Activated CD8-positive, alpha-beta T cell treated with anti-CD3 and anti-CD28 coated beads, Interleukin-2, amount 10 ng/mL, durations not matched to agents 7 days and 5 days (primary cell): ENCODE measurements around the gene SMO. TPM values are rescaled to one million over a fixed set of nuclear protein-coding genes. Genes with fewer than 3 reads are reported as not detected.

ENCODE experiments used
- ATAC-seq: fragments of 150-1000 bp; cut with Tn5 transposase; one replicate; pipeline ENCODE4 v1.10.0; 2021; ENCODE audit warnings: moderate library complexity
- CTCF ChIA-PET: fragments of 350-600 bp; sonication (Branson Sonifier 250); formaldehyde crosslinking; loops from one replicate; lab custom pipeline; 2021; ENCODE audit warnings: antibody characterized with exemption; lab: Charles Lee
- POLR2A ChIA-PET: fragments of 350-600 bp; sonication (Branson Sonifier 250); formaldehyde crosslinking; loops from one replicate; lab custom pipeline; 2021; ENCODE audit warnings: antibody characterized with exemption; lab: Charles Lee
- DNase-seq: peaks from one replicate; pipeline ENCODE4 v3.0.0-alpha.2; 2020
- H3K27ac Mint-ChIP-seq: one replicate; pipeline ENCODE4 v1.8.0; 2021; ENCODE audit warnings: mild to moderate bottlenecking, mixed read lengths
- H3K27me3 Mint-ChIP-seq: one replicate; pipeline ENCODE4 v1.8.0; 2021; ENCODE audit warnings: low read depth, mixed read lengths
- H3K36me3 Mint-ChIP-seq: one replicate; pipeline ENCODE4 v1.8.0; 2021; ENCODE audit warnings: low read depth, mixed read lengths
- H3K4me1 Mint-ChIP-seq: one replicate; pipeline ENCODE4 v1.8.0; 2021; ENCODE audit warnings: low read depth, mixed read lengths
- H3K4me3 Mint-ChIP-seq: one replicate; pipeline ENCODE4 v1.8.0; 2021; ENCODE audit warnings: mild to moderate bottlenecking, mixed read lengths
- H3K9me3 Mint-ChIP-seq: one replicate; pipeline ENCODE4 v1.8.0; 2022; ENCODE audit warnings: mixed read lengths; ENCODE audit not compliant: insufficient read depth
- total RNA-seq, 2 experiments: library from RNA; stranded (reverse); gene quantifications; one replicate each; pipeline ENCODE4 v1.2.3, GENCODE V29; 2021

The SMO gene
- total RNA-seq, 2 experiments from 2014 or later, result not detected

DNA sequence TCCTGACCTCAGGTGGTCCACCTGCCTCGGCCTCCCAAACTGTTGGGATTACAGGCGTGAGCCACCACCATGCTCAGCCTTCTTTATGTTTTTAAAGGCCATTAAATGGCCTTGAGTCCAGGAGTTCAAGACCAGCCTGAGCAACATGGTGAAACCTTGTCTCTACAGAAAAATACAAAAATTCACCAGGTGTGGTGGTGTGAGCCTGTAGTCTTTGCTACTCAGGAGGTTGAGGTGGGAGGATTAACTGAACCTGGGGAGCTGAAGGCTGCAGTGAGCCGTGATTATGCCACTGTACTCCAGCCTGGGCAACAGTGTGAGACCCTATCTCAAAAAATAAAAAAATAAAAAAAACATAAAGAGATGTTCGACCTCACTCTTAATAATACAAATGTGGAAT is 11.0 kb downstream of the SMO start:
- DNase-seq, result no peak
- POLR2A ChIA-PET, result no interaction called here
- Mint-ChIP-seq H3K9me3 (no peaks in the 10 kb centered on the region), H3K27ac (no peak overlapping the region), H3K27me3 (peaks cover 7% of the 10 kb centered on the region), H3K4me3 (no peak overlapping the region), H3K4me1 (no peaks in the 10 kb centered on the region), H3K36me3 (no peaks in the 10 kb centered on the region)
- ATAC-seq, result no peak
- CTCF ChIA-PET, result interaction anchor here (1.1 kb wide), 1 partner anchor 36 kb away, joined by 4 read pairs; no protein-coding TSS in a partner anchor

DNA sequence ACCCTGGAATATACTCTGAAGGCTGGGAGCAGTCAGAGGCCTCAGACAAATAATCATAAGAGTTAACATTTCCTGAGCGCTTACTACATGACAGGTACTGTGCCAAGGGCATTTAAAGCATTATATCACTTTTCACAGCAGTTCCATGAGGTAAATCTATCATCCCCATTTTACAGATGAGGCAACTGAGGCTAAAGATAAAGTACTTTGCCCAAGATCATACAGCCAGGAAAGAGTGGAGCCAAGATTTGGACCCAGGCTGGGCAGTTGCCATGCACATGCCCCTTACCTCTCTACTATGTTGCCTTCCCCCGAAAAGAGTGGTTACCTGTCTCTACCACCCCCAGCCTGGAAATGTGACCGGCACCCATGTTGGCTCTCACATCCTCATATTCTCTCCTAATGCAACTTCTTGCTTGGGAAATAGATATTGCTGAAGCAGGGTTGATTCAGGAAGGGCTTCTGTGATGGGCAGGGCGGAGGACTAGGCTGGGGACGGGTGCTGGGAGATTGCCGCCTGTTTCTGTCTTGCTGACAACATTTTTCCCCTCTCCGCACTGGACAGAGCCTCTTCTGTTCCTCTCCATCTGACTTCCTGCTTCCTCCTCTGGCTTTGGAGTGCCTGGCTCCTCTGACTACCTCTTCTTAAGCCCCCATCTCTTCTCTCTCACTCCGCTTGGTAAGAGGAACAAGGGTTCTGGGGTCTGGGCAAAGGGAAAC is 13.8 kb downstream of the SMO start:
- DNase-seq (no peak), ATAC-seq (no peak)
- Mint-ChIP-seq H3K9me3 (no peaks in the 10 kb centered on the region), H3K4me1 (no peaks in the 10 kb centered on the region), H3K27ac (no peak overlapping the region), H3K27me3 (peaks cover 7% of the 10 kb centered on the region), H3K36me3 (no peaks in the 10 kb centered on the region), H3K4me3 (no peak overlapping the region)
- POLR2A ChIA-PET, result no interaction called here
- CTCF ChIA-PET, result interaction anchor here (0.8 to 1.4 kb wide), 2 partner anchors 39 to 69 kb away, joined by 3 to 6 read pairs; no protein-coding TSS in a partner anchor

DNA sequence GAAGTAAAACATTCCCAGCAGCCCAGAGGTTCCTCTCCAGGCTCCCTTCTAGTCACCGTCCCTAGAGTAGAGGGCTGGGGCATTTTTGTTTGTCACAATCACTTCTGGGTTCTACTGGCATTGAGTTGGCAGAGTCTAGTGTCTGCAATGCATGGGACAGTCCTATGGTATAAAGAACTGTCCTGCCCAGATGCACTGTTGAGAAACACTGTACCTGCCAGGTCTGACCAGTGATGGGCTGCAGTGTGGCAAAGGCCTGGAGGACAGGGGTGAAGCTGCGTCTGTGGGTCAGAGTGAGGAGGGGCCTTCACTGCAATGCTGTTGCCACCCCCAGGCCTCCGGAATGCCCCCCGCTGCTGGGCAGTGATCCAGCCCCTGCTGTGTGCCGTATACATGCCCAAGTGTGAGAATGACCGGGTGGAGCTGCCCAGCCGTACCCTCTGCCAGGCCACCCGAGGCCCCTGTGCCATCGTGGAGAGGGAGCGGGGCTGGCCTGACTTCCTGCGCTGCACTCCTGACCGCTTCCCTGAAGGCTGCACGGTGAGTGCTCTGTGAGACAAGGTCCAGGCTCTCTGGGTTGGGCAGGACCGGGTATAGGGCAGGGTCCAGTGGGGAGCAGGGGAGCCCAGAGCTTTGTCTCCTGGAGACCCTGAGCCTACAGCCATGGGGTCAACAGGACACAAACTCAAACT is 14.8 kb downstream of the SMO start:
- peaks cover 6% of the 10 kb centered on the region for H3K27me3 Mint-ChIP-seq
- ATAC-seq (no peak), DNase-seq (no peak)
- H3K27ac Mint-ChIP-seq, result no peak overlapping the region
- ChIA-PET POLR2A (no interaction called here), CTCF (interaction anchor here (0.8 to 1.9 kb wide), 3 partner anchors 16 to 68 kb away, joined by 3 to 9 read pairs (median 6); no protein-coding TSS in a partner anchor)
- H3K9me3 Mint-ChIP-seq, result no peaks in the 10 kb centered on the region
- H3K36me3 Mint-ChIP-seq, result no peaks in the 10 kb centered on the region
- H3K4me3 Mint-ChIP-seq, result no peak overlapping the region
- no peaks in the 10 kb centered on the region for H3K4me1 Mint-ChIP-seq

DNA sequence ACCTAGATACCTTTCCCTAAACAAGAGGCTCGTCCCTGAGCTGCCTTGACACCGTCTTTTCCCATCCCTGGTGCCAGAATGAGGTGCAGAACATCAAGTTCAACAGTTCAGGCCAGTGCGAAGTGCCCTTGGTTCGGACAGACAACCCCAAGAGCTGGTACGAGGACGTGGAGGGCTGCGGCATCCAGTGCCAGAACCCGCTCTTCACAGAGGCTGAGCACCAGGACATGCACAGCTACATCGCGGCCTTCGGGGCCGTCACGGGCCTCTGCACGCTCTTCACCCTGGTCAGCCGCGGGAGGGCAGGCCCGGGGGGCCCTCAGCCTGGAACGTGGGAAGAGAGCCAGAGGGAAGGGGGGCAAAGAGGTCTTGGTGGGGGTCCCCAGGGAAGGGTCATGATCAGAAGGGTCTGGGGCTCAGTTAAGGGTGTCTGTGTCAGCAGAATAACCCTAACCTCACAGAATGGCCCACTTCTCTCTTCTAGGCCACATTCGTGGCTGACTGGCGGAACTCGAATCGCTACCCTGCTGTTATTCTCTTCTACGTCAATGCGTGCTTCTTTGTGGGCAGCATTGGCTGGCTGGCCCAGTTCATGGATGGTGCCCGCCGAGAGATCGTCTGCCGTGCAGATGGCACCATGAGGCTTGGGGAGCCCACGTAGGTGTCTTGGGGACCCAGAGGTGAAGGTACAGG is 16.8 kb downstream of the SMO start:
- Mint-ChIP-seq H3K27ac (no peak overlapping the region), H3K4me3 (no peak overlapping the region), H3K4me1 (no peaks in the 10 kb centered on the region), H3K9me3 (no peaks in the 10 kb centered on the region), H3K36me3 (no peaks in the 10 kb centered on the region), H3K27me3 (peaks cover 7% of the 10 kb centered on the region)
- DNase-seq (no peak), ATAC-seq (no peak)
- CTCF ChIA-PET, result interaction anchor here (1.8 kb wide), 1 partner anchor 42 kb away, joined by 6 read pairs; no protein-coding TSS in a partner anchor
- POLR2A ChIA-PET, result interaction anchor here (0.7 kb wide), 1 partner anchor 51 kb away, joined by 3 read pairs; no protein-coding TSS in a partner anchor

DNA sequence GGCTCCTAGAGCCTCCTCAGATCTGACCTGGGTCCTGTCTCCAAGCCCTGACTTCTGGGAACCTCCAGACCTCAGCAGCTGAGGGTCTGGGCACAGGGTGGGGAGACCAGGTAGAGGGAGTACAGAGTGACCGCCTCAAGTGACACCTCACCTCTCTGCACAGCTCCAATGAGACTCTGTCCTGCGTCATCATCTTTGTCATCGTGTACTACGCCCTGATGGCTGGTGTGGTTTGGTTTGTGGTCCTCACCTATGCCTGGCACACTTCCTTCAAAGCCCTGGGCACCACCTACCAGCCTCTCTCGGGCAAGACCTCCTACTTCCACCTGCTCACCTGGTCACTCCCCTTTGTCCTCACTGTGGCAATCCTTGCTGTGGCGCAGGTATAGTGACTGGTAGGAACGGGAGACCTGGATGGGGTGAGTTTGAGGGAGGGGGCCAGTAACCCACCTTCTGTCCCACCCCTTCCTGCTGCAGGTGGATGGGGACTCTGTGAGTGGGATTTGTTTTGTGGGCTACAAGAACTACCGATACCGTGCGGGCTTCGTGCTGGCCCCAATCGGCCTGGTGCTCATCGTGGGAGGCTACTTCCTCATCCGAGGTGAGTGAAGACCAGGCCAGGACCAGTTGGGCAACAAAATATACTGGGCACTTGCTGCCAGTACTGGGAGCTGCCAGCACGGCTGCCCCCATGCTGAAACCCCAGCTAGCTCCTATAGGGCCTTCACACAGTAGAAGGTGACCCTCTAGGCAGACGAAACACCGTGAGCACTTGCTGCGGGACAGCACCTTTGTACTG is 17.8 kb downstream of the SMO start:
- Mint-ChIP-seq H3K4me3 (no peak overlapping the region), H3K4me1 (no peaks in the 10 kb centered on the region), H3K27me3 (peaks cover 9% of the 10 kb centered on the region), H3K9me3 (no peaks in the 10 kb centered on the region), H3K36me3 (no peaks in the 10 kb centered on the region), H3K27ac (no peak overlapping the region)
- POLR2A ChIA-PET, result no interaction called here
- ATAC-seq, result no peak
- no peak for DNase-seq
- CTCF ChIA-PET, result interaction anchor here (4.0 to 8.9 kb wide), 2 partner anchors 12 to 44 kb away, joined by 24 to 81 read pairs; no protein-coding TSS in a partner anchor

DNA sequence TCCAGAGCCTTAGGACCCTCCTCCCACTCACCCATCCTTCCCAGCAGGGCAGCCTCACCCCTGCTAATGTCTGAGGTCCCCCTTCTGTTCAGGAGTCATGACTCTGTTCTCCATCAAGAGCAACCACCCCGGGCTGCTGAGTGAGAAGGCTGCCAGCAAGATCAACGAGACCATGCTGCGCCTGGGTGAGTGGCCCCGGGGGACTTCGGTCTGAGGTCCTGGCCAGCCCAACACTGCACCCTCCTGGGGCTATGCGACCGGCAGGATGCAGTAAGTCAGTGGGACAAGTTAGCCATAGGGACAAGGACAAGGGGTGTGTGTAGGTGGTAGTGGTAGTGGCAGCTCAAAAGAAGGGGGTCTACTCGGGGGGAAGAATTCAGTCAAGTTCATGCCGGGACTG is 20.2 kb downstream of the SMO start:
- ChIA-PET CTCF (interaction anchor here (1.4 to 8.9 kb wide), 5 partner anchors 9 to 117 kb away, joined by 4 to 81 read pairs (median 5); no protein-coding TSS in a partner anchor), POLR2A (no interaction called here)
- no peaks in the 10 kb centered on the region for H3K9me3 Mint-ChIP-seq
- no peaks in the 10 kb centered on the region for H3K36me3 Mint-ChIP-seq
- no peak overlapping the region for H3K27ac Mint-ChIP-seq
- no peak overlapping the region for H3K4me3 Mint-ChIP-seq
- no peaks in the 10 kb centered on the region for H3K4me1 Mint-ChIP-seq
- DNase-seq (no peak), ATAC-seq (no peak)
- peaks cover 5% of the 10 kb centered on the region for H3K27me3 Mint-ChIP-seq

DNA sequence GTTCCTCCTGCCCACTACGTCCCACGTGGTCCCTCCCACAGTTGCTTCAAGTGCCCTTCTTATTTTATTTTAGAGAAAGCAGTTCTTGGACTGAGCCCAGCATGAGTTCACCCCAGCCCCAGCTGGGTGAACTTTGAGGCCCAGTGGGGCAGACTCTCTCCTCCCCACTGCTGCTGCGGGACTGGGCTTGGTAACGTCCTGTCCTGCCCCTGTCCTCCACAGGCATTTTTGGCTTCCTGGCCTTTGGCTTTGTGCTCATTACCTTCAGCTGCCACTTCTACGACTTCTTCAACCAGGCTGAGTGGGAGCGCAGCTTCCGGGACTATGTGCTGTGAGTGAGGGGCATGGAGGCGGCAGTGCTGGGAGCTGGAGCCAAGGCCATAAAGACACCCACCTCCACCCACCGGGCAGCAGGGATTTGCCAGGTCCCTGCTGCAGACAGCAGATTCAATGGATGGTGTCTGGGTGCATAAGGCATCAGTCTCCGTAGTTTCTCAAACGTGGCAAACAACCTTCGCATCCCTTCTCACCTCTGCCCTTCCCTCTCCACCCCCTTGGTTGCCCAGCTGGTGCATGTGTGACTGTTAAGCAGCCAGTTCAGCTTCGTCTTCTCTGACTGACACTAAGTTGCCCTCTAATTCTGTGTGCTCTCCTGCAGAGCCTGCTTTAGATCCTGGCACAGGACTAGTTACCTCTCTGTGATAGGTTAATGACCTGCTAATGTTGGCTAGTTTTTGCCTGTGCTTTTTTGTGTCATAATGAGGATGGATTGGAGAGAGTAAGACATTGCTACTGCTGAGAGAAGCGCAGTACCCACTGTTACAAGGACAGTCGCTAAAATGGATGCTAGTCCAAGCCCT is 20.9 kb downstream of the SMO start:
- no peaks in the 10 kb centered on the region for H3K4me1 Mint-ChIP-seq
- no peaks in the 10 kb centered on the region for H3K9me3 Mint-ChIP-seq
- DNase-seq (no peak), ATAC-seq (no peak)
- POLR2A ChIA-PET, result no interaction called here
- H3K27me3 Mint-ChIP-seq, result peaks cover 5% of the 10 kb centered on the region
- CTCF ChIA-PET, result interaction anchor here (0.7 to 8.9 kb wide), 9 partner anchors 9 to 120 kb away, joined by 3 to 81 read pairs (median 5); no protein-coding TSS in a partner anchor
- no peak overlapping the region for H3K4me3 Mint-ChIP-seq
- H3K27ac Mint-ChIP-seq, result no peak overlapping the region
- H3K36me3 Mint-ChIP-seq, result no peaks in the 10 kb centered on the region

DNA sequence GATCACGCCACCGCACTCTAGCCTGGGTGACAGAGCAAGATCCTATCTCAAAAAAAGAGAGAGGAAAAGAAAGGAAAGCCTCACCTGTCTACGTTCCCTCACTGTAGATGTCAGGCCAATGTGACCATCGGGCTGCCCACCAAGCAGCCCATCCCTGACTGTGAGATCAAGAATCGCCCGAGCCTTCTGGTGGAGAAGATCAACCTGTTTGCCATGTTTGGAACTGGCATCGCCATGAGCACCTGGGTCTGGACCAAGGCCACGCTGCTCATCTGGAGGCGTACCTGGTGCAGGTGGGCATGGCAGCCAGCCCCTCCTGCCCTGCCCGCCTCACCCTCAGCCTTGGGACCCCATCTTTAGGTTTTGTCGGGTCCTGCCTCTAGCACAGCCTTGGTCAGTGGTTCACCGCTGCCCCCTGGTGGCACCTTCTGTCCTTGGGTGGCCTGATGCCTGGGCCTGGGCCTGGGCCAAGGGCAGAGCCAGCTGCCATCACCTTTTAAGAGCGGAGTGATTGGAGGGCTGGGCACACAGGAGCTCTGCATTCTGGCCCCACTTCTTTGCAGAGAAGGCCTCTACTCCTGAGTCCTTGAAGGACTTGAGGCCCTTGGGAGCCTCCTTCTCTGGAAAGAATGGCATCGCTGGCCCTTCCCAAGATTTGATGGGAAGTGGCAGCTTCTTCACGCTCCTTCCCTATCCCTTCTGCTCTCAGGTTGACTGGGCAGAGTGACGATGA is 22.0 kb downstream of the SMO start:
- peak; percentile 88 for ATAC-seq
- H3K9me3 Mint-ChIP-seq, result no peaks in the 10 kb centered on the region
- H3K4me3 Mint-ChIP-seq, result no peak overlapping the region
- DNase-seq, result peak; percentile 78
- ChIA-PET CTCF (interaction anchor here (0.7 to 8.9 kb wide), 14 partner anchors 10 to 121 kb away, joined by 3 to 81 read pairs (median 4); no protein-coding TSS in a partner anchor), POLR2A (interaction anchor here (1.6 kb wide), 1 partner anchor 47 kb away, joined by 3 read pairs; no protein-coding TSS in a partner anchor)
- no peak overlapping the region for H3K27ac Mint-ChIP-seq
- H3K27me3 Mint-ChIP-seq, result peaks cover 5% of the 10 kb centered on the region
- no peaks in the 10 kb centered on the region for H3K36me3 Mint-ChIP-seq
- H3K4me1 Mint-ChIP-seq, result no peaks in the 10 kb centered on the region

DNA sequence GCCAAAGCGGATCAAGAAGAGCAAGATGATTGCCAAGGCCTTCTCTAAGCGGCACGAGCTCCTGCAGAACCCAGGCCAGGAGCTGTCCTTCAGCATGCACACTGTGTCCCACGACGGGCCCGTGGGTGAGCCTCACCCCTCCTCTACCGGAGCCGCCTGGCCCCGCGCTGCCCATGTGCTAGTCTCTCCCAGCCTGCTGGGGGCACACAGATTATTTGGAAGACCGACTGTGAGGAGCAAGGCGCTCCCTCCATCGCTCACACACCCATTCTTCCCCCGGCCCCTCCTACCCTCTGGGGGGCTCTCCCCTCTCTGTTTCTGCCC is 22.5 kb downstream of the SMO start:
- Mint-ChIP-seq H3K36me3 (no peaks in the 10 kb centered on the region), H3K27ac (no peak overlapping the region), H3K27me3 (peaks cover 5% of the 10 kb centered on the region), H3K4me1 (no peaks in the 10 kb centered on the region), H3K9me3 (no peaks in the 10 kb centered on the region), H3K4me3 (no peak overlapping the region)
- POLR2A ChIA-PET, result interaction anchor here (1.6 kb wide), 1 partner anchor 47 kb away, joined by 3 read pairs; no protein-coding TSS in a partner anchor
- ATAC-seq, result no peak
- CTCF ChIA-PET, result interaction anchor here (0.8 to 8.9 kb wide), 11 partner anchors 10 to 87 kb away, joined by 3 to 81 read pairs (median 4); no protein-coding TSS in a partner anchor
- no peak for DNase-seq

DNA sequence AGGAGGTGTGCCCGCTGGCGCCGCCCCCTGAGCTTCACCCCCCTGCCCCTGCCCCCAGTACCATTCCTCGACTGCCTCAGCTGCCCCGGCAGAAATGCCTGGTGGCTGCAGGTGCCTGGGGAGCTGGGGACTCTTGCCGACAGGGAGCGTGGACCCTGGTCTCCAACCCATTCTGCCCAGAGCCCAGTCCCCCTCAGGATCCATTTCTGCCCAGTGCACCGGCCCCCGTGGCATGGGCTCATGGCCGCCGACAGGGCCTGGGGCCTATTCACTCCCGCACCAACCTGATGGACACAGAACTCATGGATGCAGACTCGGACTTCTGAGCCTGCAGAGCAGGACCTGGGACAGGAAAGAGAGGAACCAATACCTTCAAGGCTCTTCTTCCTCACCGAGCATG is 23.7 kb downstream of the SMO start:
- Mint-ChIP-seq H3K9me3 (no peaks in the 10 kb centered on the region), H3K27me3 (peaks cover 5% of the 10 kb centered on the region), H3K36me3 (no peaks in the 10 kb centered on the region), H3K4me1 (no peaks in the 10 kb centered on the region), H3K4me3 (no peak overlapping the region), H3K27ac (no peak overlapping the region)
- ATAC-seq (no peak), DNase-seq (no peak)
- POLR2A ChIA-PET, result no interaction called here
- CTCF ChIA-PET, result interaction anchor here (3.2 to 8.9 kb wide), 2 partner anchors 50 to 59 kb away, joined by 10 to 81 read pairs; no protein-coding TSS in a partner anchor
